GM18505 (cell line): ENCODE results near the gene MFAP4.

Experiments
- ATAC-seq: cut with Tn5 transposase; IDR thresholded peaks from one replicate; pipeline ENCODE4 v1.9.1; 2021; ENCODE audit not compliant: unreplicated experiment
- POLR2A ChIP-seq: IDR thresholded peaks from 4 replicates; pipeline ENCODE4 v1.6.1; 2011; ENCODE audit warnings: borderline replicate concordance; ENCODE audit not compliant: insufficient read depth, insufficient read length; ENCODE audit errors: extremely low read depth

Gene MFAP4

DNA sequence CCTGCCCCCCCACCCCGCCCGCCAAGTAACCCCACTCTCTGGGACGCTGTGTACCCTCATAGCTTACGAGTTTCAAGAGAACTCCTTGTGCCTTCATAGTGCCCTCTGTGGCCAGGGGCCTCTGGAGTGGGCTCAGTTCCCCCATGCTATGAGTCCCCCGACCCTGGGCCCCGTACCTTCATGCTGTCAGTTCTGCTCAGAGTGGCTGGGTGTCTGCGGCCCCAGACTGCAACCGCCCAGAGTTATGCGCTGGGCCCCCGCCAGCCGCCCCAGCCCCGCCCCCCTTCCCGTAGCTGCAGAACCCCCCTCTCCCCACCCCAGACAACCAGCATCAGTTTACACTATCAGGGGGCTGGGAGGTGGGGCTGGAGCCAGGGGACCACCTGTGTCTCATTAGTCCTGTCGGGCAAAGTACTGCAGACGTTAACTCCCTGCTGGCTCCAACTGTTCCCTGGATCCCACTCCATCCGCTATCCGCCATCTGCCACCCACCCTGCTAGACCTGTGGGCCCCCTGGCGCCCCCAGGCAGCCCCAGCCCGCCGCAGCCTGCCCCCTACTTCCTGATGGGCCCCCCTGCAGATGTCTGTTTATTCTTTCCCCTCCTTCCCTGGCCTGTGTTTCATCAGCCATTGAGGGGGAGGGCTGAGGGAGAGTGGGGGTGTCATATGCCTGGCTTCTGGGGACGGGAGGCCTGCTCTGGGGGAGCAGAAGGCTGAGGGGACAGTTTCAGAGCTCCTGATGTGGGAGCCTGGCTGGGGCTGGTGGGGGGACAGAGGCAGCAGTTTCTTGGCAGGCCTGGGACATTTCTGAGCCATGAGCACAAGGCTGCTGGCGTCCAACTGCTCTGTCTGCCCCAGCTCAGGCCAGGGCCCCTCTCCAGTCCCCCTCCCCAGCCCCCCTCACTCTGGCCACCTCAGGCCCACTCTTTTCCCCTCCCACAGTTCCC is at the start of gene MFAP4:
Gene MFAP4, minus strand, starts transcription at position 217 of the 947 bp plus-strand sequence. Its CDS starts 35 bp downstream, at position 182.
- no peak for ATAC-seq
- TF ChIP-seq POLR2A, result no peak

GRCh38 chr17:19433727-19434340 is 46.8 kb upstream of the MFAP4 start:
- no peak for ATAC-seq
- TF ChIP-seq POLR2A, result no peak

DNA sequence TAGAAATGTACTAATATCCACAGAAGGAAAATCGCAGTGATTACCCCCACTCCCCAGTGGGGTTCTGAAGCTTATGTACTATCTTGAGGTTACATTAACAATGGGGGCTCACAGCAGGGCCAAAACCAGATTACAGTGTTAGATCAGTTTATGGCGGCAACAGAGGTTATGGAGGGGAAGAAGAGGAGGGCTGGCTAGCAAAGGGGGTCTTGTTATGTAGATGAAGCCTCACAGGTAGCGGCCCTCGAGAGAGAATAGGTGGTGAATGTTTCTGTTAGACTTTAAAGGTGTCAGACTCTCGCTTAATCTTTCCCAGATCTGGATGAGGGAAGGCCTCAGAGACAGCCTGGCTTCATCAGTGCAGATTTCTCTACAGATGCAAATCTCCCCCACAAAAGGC is 46.3 kb upstream of the MFAP4 start:
- TF ChIP-seq POLR2A, result no peak
- ATAC-seq, result no peak

DNA sequence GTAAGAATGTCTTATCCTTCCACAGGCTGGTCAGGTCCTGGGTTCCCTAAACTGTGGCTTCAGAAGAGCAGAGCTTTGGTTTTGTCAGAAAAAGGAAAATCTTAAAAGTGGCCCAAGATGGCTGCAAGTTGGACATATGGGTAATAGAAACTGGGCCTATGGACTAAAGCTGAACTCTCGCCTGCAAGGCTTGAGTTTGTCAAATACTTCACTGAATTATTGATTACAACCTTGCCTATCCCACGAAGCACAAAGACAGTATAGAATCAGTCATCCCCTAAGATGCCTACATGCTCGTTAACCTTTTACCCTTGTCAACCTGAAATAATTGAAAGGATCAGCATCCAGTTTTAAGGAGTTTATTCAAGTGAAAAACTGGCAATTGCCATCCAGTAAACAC is 44.7 kb upstream of the MFAP4 start:
- ATAC-seq, result no peak
- TF ChIP-seq POLR2A, result no peak

DNA sequence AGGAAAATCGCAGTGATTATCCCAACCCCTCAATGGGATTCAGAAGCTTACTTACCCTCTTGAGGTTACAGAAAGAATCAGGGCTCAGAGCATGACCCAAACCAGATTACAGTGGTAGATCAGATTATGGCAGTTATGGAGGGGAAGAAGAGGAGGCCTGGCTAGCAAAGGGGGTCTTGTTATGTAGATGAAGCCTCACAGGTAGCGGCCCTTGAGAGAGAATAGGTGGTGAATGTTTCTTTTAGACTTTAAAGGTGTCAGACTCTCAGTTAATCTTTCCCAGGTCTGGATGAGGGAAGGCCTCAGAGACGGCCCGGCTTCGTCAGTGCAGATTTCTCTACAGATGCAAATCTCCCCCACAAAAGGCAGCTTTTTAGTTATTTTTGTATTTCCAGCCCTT is 39.6 kb upstream of the MFAP4 start:
- no peak for TF ChIP-seq POLR2A
- no peak for ATAC-seq

- TF ChIP-seq POLR2A, result no peak
- no peak for ATAC-seq
These were observed 38.2 kb upstream of the MFAP4 start for GRCh38 chr17:19424934-19425868.

DNA sequence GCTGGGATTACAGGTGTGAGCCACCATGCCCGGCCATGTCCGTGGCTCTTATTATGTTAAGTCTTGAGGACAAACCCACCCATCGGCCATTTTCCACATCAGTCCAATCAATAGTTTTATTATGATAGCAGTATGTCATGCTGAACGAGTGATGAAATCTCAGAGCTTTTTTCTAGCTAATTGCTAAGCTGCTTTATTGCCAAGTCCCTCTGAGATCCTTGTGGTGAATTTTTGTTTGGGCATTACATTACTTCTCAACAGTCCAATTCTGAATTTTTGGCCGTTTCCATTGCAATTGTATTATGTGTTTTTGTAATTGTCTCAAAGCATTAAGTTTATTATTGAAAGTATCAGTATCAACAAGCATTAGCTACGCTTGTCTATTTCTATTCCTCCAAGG is 34.9 kb upstream of the MFAP4 start:
- ATAC-seq, result no peak
- TF ChIP-seq POLR2A, result no peak

GRCh38 chr17:19421219-19421618 is 34.2 kb upstream of the MFAP4 start:
- ATAC-seq, result no peak
- no peak for TF ChIP-seq POLR2A

DNA sequence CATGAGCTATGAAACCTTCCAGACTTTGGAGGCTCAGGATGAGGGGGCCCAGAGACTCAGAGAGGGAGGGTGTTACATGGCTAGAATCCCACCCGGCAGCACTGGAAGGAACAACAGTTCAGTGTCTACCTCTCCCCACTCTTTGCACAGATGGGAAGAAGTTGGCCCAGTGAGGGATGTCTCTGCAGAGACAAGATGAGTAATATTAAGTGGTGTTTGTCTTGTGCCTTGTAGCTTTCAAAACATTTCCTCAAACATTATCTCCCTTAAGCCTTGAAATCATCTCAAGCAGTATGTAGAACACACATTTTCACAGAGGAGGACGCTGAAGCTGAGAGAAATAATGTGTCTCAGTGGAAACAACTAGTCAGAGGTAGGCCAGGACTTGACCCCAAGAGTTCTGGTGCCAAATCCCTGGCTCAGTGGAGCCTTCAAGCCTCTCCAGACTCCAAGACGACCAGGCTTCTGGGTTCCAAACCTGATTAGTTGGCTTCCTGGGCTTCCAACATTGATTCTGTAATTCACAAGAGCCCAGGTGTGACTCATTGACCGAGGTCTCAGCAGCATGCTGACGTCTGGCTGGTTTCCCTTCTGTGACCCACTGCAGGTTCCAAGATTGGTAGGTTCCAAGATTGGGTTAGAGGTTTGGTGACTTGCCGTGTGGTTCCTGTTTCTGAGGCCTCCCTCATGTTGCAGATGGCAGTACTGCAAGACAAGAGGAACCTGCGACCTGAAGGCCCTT is 31.4 kb upstream of the MFAP4 start:
- no peak for ATAC-seq
- no peak for TF ChIP-seq POLR2A

- ATAC-seq, result no peak
- TF ChIP-seq POLR2A, result no peak
These were observed 30.6 kb upstream of the MFAP4 start for GRCh38 chr17:19417611-19418010.

GRCh38 chr17:19415806-19416775 is 29.1 kb upstream of the MFAP4 start:
- no peak for ATAC-seq
- no peak for TF ChIP-seq POLR2A
